GM12872 (cell line): ENCODE results near the gene ANO3.

Experiments used
- TF ChIP-seq, protein P1 (sequence below): IDR thresholded peaks from 3 replicates; pipeline ENCODE4 v1.5.1; 2011; ENCODE audit warnings: low read depth, mild to moderate bottlenecking, low read length, moderate library complexity; ENCODE audit not compliant: insufficient read depth

The ANO3 gene

DNA sequence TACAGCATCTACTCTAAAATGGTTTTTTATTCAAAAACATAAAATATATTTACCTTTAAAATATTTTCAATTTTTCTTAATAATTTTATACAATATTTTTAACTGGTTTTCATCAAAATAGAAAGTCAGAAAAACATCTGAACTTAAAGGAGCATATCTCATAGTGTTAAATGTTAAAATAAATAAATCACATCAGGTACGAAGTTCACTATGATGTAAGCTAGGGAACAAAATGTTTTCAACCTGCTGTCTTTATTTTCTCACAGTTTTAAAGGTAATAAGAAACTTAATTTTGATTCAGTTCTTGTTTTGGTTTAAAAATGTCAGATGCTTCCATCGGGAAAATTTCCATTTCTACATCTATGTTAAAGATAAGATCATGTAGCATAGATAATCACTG, 142.5 kb downstream of the ANO3 start:
- TF ChIP-seq, protein P1, sequence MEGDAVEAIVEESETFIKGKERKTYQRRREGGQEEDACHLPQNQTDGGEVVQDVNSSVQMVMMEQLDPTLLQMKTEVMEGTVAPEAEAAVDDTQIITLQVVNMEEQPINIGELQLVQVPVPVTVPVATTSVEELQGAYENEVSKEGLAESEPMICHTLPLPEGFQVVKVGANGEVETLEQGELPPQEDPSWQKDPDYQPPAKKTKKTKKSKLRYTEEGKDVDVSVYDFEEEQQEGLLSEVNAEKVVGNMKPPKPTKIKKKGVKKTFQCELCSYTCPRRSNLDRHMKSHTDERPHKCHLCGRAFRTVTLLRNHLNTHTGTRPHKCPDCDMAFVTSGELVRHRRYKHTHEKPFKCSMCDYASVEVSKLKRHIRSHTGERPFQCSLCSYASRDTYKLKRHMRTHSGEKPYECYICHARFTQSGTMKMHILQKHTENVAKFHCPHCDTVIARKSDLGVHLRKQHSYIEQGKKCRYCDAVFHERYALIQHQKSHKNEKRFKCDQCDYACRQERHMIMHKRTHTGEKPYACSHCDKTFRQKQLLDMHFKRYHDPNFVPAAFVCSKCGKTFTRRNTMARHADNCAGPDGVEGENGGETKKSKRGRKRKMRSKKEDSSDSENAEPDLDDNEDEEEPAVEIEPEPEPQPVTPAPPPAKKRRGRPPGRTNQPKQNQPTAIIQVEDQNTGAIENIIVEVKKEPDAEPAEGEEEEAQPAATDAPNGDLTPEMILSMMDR = no peak

DNA sequence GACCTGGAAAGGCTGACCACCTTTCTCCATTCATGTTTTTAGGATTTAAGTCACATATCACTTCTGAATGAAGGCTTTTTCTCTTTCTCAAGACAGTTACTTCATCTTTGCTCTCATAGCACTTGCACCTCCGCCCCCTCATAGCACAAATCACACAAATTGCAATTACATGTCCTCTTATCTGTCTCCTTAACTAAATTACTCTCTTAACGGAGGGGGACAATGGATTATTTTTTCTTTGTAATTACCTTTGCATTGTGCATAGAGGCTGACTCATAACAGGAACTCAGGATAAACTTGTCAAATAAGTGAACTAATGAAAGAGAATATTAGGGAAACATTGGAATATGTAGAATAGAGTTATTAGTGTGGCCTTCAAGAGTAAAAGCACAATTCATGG, 145.5 kb downstream of the ANO3 start:
- TF ChIP-seq, protein P1 = no peak

DNA sequence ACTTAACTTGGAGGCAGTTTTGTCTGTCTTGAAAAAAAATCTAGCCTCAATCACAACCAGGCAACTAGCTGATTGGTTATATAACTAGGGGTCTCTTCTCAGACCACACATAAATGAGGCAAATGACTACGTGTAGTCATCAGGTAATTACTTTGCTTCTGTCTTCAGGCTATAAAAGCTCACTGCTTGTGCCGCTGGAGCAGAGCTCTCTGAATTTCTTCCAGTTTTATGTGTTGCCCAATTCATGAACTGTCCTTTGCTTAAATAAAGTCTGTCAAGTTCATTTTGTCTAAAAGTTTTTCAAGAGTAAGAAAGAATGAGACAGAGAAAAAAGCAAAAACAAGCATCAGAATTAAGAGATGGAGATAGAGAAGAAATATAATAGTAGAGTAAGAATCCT, 146.8 kb downstream of the ANO3 start:
- TF ChIP-seq, protein P1 = no peak

- TF ChIP-seq, protein P1 = no peak
Measured at GRCh38 chr11:26480041-26480440, 148.1 kb downstream of the ANO3 start.

DNA sequence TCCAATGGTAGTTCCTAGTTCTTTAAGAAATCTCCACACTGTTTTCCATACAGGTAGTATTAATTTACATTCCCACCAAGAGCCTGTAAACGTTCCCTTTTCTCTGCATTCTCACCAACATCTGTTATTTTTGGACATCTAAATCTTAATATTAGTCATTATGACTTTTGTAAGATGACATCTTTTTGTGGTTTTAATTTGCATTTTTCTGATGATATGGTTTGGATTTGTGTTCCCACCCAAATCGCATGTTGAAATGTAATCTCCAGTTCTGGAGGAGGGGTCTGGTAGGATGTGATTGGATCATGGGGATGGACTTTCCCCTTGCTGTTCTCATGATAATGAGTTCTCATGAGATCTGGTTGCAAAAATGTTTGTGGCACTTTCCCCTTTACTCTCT, 151.2 kb downstream of the ANO3 start:
- TF ChIP-seq, protein P1 = no peak

GRCh38 chr11:26490546-26490945, 158.6 kb downstream of the ANO3 start:
- TF ChIP-seq, protein P1 = no peak

DNA sequence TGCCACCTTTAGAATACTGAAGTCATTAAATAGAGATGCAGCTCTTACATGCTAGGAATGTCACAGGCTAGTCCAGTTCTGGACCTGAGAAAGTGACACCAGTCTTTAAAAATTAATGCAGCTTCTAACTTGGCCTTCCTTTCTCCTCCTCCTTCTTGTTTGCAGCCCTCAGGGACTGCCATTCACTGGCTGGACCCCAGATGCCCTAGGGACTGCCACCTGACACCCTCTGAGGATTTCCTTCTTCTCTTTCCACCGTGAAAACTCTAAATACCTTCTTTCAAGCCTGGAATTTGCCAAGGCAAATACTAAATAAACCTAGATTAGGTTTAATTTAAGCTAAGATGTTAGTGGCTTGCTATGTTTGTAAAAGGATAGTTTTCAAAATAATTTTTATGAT, 161.7 kb downstream of the ANO3 start:
- TF ChIP-seq, protein P1 = no peak

- TF ChIP-seq, protein P1 = no peak
Measured at GRCh38 chr11:26507229-26507628, 175.3 kb downstream of the ANO3 start.
